H1 (cell line): ENCODE data around the gene RAB24. TPM values are rescaled to one million over a fixed set of nuclear protein-coding genes. Genes with fewer than 3 reads are reported as not detected.

ENCODE experiments used
- CHD7 ChIP-seq: fragments of 300-600 bp; sonication (generic); IDR thresholded peaks from 2 replicates; pipeline ENCODE4 v1.7.1; 2012; ENCODE audit warnings: low read length, moderate library complexity, mild to moderate bottlenecking, inconsistent platforms; ENCODE audit not compliant: insufficient replicate concordance
- JUN ChIP-seq: IDR thresholded peaks from 2 replicates; pipeline ENCODE4 v1.6.1; 2011; ENCODE audit warnings: low read depth, mild to moderate bottlenecking, improper control_type of control experiment, low read length
- PHF8 ChIP-seq: fragments of 200-600 bp; sonication (generic); conservative IDR thresholded peaks from 2 replicates; pipeline ENCODE4 v1.7.1; 2012; ENCODE audit warnings: low read depth, mild to moderate bottlenecking, inconsistent platforms, low read length, moderate library complexity
- RAD21 ChIP-seq, 2 experiments: IDR thresholded peaks in 1 of 2; conservative IDR thresholded peaks in 1 of 2; 2 replicates each; pipeline ENCODE4 v1.6.1; 2011; ENCODE audit warnings: low read depth in 2 of 2, low read length in 2 of 2, improper control_type of control experiment in 1 of 2, inconsistent platforms in 1 of 2, mild to moderate bottlenecking in 1 of 2, moderate library complexity in 1 of 2
- RFX5 ChIP-seq: IDR thresholded peaks from 2 replicates; pipeline ENCODE4 v1.6.1; 2011; ENCODE audit warnings: low read depth, low read length, improper control_type of control experiment, borderline replicate concordance
- RNF2 ChIP-seq: fragments of 200-900, 300-1000 bp; sonication (generic); IDR thresholded peaks from 2 replicates; pipeline ENCODE4 v1.7.1; 2016; ENCODE audit warnings: borderline replicate concordance, low read depth, mild to moderate bottlenecking, antibody characterized with exemption, low read length; ENCODE audit not compliant: poor library complexity, severe bottlenecking; ENCODE audit errors: missing control alignments
- RXRA ChIP-seq: IDR thresholded peaks from 2 replicates; pipeline ENCODE4 v1.6.1; 2011; ENCODE audit warnings: low read depth, mild to moderate bottlenecking, low read length, moderate library complexity; ENCODE audit not compliant: insufficient read depth
- SIX5 ChIP-seq: IDR thresholded peaks from 2 replicates; pipeline ENCODE4 v1.6.1; 2011; ENCODE audit warnings: mild to moderate bottlenecking, low read depth, low read length
- TAF7 ChIP-seq: optimal IDR thresholded peaks from 2 replicates; pipeline ENCODE3; 2011; ENCODE audit warnings: low read depth, mild to moderate bottlenecking, inconsistent platforms, low read length, moderate library complexity, borderline replicate concordance
- polyA plus RNA-seq, 7 experiments: library from polyadenylated mRNA; depleted of rRNA in 3 of 7; stranded (reverse) in 5 of 7; unstranded in 2 of 7; fragments of >200 nt in 5 of 7; fragments of 200-250 nt in 2 of 7; gene quantifications; 1 replicate in 5 of 7; 2 replicates in 1 of 7; 4 replicates in 1 of 7; pipeline versions ENCODE4 v1.2.1 to v1.2.3, GENCODE V29; 2011 to 2013; ENCODE audit warnings: missing spikeins in 2 of 7, mixed read lengths in 2 of 7
- total RNA-seq: library from RNA; stranded (reverse); fragmentation: NEBNext Ultra II Directional; extraction: Animal tissue kit (Norgen Biotek cat#: 25700); gene quantifications from 2 replicates; pipeline ENCODE4 v1.2.1, GENCODE V29; 2021

Gene RAB24
- total and polyA plus RNA-seq, 2 of the 8 experiments (the other 6 are each of a cell fraction or from before 2014, with no cell fraction given) = 18.8 to 33.8 TPM

- no peak for TF ChIP-seq CHD7
- no peak for TF ChIP-seq SIX5
- no peak for TF ChIP-seq TAF7
- no peak for TF ChIP-seq JUN
- TF ChIP-seq PHF8 = peak; percentile 57; the same call in 1 of the 2 replicates
- no peak for TF ChIP-seq RXRA
- no peak for TF ChIP-seq RNF2
- no peak for TF ChIP-seq RFX5
- no peak for TF ChIP-seq RAD21 (IDR thresholded peaks at IDR 0.05 in 1 of 2, conservative IDR thresholded peaks at IDR 0.05 in 1 of 2; ENCODE audit: low read depth in 2 of 2, low read length in 2 of 2)
Measured at GRCh38 chr5:177303121-177303924, at the start of gene RAB24, which contains the start of gene PRELID1 (continued).
